HG02938 (cell line): Measurements from ENCODE around the gene PASK.

Source experiments
- ATAC-seq: cut with Tn5 transposase; IDR thresholded peaks from one replicate; pipeline ENCODE4 v1.9.1; 2021; ENCODE audit warnings: mild to moderate bottlenecking, moderate library complexity; ENCODE audit not compliant: unreplicated experiment

PASK gene

DNA sequence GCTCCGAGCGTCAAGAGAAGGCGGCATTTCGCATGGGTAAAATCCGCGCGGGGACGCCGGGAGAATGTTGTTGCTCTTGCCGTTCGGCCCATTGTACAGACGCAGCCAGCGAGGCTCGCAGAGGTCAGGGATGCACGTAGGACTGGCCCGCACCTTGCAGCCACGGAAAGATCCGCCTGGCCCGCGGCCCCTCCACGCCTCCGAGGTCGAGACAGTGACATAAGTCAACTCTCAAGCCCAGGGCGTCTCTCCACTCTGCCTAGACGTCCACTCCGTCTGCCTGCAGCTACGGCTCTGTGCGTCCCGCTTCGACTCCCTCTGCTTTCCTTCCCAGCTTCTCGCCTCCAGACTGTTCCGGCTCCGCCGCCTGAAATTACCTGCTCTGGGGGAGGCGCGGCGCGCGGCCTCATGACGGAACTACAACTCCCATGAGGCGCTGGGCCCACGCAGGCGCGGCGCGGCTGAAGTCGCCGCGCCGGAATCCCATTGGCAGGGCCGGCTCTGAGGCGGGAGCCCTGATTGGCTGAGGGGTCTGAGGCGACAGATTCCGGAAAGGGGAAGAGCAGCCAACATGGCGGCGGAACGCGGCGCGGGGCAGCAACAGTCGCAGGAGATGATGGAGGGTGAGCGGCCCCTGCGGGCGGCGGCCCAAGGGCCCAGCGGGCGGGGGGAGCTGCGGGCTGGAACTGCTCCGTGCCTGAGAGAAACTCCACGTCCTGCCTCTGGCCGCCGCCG, 820 bp upstream of the PASK start, which contains the start of gene PPP1R7:
Gene PPP1R7 (plus strand): TSS at position 543 of the 735 bp plus-strand sequence. CDS start 29 bp downstream, at position 572.
- ATAC-seq: peak; percentile 66

DNA sequence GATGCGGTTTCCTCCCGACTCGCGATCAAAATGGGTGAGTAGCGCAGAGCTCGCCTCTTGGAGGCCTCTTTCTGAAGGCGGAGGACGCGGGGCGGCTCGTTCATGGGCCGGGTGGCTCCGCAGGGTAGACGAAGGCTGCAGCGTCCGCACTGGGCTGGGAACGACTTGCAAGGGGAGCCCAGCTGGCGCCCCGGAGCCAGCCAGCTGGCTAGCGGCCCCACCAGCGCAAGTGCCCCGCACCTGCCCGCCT, 328 bp upstream of the PASK start:
- ATAC-seq: no peak

DNA sequence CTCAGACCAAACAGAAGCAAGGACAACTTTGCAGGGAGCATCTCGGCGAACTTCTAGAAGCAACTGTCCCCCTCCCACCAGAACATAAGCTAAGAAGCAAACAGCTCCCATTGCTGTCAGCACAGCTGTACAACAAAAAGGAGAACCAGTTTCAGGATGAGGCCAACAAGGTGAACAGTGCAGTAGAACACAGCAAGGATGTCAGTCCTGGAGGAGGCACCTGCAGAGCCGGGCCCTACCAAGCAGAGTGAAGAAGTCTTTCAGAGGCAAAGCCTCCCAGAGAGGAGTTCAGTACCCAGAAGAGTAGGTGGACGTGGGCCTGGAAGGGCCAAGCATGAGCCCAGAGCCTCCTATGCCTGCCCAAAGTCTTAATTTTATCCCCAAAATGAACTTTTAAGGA, 1.0 kb downstream of the PASK start:
- ATAC-seq: no peak

DNA sequence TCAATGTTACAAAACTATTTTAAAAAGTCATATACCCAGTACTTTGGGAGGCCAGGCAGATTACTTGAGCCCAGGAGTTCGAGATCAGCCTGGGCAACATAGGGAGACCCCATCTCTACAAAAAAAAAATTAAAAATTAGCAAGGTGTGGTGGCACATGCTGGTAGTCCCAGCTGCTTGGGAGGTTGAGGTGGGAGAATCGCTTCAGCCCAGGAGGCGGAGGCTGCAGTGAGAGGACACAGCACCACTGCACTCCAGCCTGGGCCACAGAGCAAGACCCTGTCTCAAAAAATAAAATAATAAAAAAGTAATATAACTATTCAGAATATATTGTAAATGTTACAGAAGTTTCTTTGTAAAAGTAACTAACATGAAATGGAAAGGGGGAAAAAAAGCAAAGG, 1.9 kb downstream of the PASK start:
- no peak for ATAC-seq

DNA sequence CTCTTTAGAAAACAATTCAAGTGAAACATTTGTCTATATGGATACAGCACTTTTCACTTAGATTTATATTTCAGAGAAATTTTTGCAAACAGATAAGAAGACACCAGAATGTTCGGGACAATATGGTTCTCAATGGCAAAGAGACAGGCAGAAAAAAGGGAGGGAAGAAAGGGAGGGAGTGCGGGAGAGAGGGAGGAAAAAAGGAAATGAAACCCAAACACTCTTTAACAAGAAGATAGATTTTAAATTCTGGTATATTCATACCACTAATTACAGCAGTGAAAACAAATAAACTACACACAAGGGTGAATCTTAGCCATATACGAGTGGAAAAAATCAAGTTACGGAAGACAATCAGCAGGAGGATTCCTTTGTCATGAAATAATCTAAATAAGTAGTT, 3.0 kb downstream of the PASK start:
- no peak for ATAC-seq

DNA sequence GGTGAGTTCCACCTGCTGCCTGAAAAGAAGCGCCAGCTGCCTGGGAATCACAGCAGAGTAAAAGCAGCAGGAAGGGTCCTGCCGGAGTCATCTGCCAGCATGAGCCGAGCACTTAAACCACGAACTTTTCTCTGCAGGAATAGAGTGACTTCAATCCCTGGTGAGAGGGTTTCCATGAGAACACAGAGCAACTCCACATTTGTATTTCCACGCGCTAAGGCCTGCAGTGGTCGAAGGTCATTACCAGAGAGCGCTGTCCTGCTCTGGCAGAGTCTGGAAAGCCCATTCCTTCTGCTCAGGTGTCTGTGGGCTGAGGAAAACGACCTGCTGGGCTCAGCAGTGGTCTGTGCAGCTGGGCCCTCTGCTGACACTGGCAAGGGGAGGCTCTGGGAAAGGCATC, 6.7 kb downstream of the PASK start:
- no peak for ATAC-seq

DNA sequence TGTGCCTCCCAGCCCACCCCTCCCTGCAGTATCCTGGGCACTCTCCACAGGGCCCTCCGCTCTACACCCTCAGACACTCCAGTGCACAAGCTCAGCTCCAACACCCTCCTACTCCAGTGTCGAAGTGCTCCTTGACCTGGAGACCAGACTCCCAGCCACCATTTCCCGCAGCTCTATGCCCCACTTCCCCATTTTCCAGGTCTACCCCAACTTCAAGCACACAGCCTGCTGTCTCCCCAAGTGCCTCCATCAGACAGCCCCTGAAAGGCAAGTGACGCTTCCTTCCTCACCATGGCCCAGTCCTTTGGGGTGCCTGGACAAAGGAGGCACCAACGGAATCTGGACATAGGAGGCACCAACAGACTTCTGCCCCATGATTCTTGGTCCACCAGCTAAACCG, 7.2 kb downstream of the PASK start:
- ATAC-seq: no peak

DNA sequence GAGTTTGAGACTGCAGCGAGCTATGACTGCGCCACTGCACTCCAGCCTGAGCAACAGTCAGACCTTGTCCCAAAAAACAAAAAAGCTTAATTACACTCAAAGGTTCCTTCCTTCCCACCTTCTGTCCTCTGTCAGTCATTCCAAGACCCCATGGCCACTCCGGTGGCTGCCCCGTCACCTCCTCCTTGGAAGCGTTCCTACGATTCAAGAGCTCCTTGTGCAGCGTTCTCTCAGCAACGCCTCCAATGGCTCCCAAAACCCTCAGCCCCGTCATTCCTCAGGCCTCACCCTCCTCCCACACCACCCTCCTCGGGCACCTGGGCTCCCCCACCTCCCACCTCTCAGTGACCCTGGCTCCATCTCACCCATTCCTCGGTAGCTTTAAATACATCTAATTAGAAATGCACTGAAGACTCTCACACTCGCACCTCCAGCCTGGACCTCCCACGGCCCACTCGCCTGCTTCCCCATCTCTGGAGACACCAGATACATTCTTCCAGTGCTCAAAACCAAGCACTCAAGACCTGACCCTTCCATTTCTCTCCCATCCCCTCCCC, 8.0 kb downstream of the PASK start:
- ATAC-seq: no peak

DNA sequence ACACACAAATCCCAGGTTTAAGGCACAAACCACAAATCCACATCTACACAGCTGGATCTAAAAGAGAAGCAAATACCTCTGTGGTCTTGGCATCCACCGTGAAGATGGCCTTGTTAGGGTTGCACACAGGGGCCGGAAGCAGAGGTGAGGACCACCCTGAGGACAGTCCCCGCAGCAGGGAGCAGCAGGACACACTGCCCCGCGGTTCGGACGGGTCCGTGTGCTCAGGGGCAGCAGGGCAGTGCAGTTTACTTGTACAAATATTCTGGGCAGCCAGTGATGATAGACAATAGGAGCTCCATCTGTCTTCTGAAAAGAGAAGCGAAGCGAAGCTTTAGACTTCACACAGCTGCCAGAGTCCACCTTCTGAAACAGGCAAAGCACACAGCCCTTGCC, 8.8 kb downstream of the PASK start:
- no peak for ATAC-seq

DNA sequence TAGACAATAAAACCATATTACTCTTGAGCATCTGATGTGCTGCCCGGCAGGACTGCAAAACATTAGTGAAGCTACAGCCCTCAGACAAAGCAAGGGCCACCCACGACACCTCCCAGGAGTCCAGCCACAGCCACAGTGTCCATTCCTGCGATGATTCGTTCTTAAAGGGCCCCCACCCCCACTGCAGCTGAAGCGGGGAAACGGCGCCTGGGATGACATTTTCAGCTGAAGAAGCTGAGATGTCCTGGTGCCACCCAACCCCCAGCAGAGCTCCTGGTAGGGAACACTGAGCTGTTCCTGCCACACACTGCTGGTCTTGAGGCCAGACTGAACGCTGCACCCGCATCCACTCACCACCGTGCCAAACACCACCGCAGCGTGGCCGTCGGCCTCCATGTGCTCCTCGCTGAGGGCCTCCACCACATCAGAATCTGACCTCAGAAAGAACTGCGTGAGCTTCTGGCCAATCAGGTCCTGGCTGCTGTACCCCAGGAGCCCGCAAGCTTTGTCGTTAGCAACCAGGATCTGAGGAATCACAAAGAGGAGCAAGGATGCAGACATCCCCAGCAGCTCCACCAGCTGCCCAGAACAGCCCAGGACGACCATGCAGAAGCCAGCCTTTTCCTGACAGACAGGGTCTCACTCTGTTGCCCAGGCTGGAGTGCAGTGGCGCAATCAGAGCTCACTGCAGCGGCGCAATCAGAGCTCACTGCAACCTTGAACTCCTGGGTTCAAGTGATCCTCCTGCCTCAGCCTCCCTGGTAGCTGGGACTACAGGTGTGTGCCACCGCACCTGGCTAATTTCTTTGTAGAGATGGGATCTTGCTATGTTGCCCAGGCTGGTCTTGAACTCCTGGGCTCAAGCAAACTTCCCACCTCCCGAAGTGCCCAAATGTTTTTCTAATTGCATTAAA, 9.5 kb downstream of the PASK start:
- no peak for ATAC-seq

DNA sequence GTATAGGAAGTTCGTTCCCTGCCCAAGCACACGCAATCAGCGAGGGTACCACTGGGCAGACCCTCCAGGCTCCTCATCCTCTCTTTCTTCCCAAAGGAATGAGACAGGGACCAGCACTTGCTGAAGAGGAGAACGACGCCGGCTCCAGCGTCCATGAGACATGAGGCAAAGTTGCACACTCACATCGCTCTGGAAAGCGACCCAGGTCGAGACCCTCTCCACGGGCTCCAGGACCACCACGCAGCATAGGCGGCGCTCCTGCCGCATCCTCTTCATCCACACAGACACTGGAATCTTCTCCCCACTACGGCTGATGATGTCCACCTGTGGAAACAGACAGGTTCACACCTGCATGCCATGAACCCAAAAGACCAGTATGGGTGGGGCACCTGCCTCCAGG, 10.8 kb downstream of the PASK start:
- ATAC-seq: no peak

DNA sequence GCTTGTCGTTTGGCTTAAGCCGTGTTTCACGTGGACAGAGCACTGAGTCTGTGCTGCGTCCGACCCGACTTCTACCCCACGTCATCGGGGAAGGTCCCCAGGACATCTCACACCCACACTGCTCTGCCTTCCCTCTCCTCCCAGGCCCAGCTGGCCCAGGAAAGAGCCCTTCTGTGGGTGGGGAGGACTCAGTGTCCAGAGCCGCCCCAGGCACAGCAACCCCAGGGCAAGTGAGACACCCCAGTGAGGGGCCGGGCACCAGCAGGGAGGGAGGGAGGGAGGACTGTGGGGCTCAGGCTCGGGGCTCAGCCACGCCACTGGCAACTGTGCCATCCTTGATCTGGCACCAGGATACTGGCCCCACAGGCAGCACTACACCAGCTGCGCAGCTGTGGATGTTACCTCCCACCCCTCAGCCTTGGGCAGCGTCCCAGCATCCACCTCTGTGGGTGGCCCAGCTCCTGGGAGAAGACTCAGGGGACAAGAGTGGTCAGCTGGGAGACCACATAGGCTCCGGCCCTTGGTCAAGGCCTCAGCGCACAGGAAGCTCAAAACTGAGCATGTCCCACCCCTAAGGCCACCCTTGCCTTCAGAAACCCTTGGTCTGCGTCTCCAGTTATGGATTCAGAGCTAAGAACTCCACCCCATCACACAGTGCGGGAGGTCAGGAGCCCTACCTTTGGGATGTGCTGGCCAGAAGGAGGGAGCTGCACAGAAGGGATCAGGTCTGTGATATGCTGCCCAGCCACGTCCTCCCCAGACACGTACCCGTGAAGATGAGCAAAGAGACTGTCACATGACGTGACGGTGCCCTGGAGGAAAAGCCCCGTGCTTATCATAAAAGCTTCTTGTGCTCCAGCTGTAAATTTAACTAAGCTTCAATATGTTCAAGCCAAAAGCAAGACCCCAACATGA, 11.7 kb downstream of the PASK start:
- no peak for ATAC-seq

DNA sequence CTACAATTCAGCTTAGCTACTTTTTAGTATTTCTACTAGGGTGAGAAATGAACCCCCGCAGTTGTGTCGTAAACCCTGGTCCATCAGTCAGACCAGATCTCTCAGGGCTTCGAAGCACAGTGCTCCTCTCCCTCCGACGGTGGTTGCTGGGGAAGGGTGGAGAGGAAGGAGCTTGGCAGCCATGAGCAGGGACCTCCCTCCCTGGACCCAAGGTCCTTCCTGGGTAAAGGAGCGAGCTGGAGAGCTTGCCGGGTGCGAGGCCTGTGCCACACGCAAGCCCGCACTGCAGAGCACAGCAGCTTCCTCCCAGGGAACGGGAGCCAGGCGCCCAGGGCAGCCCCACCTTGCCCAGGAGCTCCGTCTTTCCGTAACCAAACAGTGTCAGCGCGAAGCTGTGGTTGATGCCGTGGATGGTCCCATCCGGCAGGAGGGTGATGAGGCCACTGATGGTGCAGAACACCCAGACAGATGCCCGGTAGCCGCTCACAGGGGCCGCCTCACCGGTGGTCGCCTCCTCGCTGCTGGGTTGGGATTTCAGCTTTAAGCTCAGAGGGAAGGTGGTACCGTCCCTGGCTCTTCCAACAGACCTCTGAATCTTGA, 12.5 kb downstream of the PASK start:
- ATAC-seq: no peak

DNA sequence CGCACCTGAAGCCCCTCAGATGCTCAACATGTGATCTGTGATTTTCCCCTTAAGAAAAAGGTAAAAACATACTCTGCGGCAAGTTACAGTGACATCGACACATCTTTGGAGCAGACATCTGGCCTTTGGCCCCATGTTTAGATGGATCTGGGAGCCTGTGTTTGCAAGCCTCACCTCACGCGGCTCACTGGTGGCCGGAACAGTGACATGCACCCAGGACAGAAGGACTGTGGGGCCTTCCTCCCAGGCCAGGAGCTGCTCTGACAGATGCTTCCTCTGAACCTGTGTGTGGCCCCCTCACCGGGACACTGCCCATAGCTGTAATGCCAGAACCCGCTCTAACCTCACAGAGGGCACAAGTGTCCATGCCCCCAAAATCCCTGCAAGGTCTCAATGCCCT, 13.1 kb downstream of the PASK start:
- ATAC-seq: no peak

DNA sequence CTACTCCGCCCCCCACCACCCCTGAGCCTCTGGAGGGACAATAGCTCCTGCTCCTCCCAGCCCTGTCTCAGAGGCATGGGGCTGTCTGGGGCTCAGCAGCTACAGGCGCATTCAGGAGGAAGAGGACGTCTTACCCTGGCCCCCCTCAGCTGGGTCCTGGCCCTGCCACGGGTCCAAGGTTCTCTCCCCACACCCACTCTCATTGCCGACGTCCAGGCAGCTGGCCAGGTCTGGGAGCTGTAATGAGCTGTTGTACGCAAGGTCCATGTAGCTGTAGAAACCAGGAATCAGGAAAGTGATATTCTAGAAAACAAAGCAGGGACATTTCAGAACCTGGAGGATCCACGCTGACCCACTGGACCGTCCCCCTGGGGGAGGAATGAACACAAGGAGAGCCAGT, 13.5 kb downstream of the PASK start:
- ATAC-seq: no peak

DNA sequence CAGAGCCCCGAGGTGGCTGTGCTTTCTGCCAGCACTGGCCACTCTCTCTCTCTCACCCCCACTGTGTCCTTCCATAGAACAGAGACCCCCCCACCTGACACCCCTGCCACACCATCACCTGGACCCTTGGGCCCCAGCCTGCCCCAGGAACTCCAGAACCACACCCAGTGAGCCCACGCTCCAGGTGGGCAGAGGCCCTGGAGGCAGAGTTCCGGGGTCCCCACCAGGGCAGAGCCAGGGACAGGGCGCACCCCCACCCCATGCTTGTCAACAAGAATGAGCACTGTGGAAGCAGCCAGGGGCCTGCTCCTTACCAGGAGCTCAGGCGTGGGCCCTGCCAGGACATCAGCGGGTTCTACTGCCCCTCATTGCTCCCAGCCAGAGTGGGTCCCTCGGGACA, 14.6 kb downstream of the PASK start:
- ATAC-seq: no peak

DNA sequence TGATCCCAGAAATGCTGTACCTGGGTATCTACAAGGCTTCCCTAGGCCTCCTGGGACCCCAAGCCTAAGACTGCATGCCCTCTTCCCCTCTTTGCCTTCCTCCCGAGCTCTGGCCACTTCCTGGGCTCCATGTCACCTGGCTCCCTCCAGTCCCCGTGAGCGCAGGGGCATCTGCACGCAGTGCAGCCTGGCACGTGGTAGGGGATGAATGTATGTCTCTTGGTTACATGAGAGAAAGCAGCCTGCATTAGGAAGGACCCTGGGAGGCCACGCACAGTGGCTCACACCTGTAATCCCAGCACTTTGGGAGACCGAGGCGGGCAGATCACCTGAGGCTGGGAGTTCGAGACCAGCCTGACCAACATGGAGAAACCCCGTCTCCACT, 15.8 kb downstream of the PASK start:
- no peak for ATAC-seq

DNA sequence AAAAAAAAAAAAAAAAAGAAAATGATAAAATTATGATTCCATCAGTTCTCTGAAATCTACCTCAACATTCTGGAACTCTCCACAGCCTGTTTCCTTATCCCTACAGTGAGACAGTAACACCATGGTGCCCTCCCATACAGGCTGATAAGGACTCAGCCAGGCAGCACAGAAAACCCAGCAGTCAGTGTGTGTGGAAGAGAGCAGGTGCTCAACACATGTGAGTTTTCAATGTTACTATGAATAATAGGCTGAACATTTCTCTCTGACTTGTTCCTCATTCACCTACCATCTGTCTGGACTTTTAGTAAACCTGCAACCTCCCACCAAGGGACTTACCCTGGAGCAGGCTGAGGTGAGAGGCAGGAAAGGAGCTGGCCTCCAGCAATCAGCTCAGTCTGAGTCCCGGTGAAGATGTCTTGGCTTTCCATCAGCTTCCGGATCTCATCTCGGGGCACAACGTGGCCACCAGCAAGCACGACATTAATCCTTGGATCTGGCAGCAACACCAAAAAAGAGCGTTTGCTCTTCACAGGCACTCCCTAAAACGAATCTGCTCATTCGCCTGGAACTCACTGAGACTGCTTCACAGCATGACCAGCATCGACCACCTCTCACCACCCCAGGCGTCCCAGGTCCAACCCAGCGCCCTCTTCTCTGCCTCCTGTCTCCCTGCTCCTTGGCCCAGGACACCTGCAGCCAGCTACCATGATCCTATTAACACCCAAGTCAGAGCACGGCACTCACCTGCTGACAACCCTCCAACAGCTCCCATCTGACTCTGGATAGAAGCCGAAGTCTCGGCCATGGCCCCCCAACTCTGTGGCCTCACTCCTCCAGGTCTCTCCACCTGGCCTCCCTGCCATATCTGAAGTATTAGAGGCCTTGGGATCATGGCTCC, 16.5 kb downstream of the PASK start:
- no peak for ATAC-seq

DNA sequence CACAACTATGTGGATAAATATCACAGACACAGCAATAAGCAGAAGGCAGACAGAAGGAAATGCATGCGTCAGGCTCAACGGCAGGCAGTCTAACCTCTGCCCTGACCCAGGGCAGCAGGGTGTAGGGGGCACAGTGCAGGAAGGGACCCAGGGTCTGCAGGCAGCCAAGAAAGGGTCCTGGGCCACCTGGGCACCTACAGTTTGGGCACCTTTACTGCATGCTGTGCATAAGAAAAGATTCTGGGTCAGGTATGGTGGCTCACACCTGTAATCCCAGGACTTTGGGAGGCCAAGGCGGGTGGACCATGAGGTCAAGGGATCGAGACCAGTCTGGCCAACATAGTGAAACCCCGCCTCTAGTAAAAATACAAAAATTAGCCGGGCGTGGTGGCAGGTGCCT, 17.7 kb downstream of the PASK start:
- ATAC-seq: no peak

DNA sequence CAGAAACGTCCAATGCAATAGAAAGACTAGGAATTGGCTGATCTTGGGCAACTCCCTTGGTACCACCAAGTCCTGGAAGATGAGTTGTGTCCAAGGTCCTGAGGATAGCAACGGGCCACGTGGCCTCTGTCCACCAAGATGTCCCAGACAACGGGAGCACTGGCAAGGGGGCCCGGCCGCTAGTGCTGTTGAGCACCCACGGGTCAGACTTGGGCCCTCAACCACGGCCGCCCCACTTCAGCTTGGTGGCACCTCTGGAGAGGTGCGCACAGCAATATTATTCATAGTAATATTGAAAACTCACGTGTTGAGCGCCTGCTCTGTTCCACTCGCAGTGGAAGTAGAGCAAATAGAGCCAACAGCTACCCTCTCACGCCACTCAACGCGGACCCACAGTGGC, 19.0 kb downstream of the PASK start:
- no peak for ATAC-seq
